MV-4-11 (cell line): Measurements from ENCODE around the gene ATF4.

Experiments used
- DNase-seq: peaks from one replicate; lab custom pipeline; 2025; lab: John Stamatoyannopoulos, UW

Gene ATF4

GRCh38 chr22:39558950-39559349 is 38.6 kb downstream of the ATF4 start:
- DNase-seq = no peak

GRCh38 chr22:39559456-39560105 is 39.2 kb downstream of the ATF4 start:
- no peak for DNase-seq

DNA sequence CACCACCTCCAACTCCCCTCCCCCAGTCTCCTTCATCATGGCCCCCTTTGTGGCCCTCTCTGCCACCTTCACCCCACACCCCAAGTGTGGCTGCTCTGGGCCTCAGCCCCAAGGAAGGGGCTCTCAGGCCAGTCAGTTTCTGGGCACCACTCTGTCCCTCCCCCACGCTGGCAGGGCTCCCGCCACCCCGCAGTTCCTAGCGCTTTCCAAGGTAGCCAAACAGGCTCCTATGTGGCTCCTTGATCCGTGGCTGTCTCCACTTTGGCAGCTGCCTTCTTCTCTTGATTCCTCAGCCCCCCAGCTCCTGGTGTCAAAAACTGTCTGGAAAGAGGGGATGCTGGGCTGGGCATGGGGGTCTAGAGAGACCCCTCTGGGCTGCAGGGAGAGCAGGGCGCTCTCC is 39.8 kb downstream of the ATF4 start:
- no peak for DNase-seq

- DNase-seq = no peak
These were observed 42.6 kb downstream of the ATF4 start for GRCh38 chr22:39562839-39563489.

DNA sequence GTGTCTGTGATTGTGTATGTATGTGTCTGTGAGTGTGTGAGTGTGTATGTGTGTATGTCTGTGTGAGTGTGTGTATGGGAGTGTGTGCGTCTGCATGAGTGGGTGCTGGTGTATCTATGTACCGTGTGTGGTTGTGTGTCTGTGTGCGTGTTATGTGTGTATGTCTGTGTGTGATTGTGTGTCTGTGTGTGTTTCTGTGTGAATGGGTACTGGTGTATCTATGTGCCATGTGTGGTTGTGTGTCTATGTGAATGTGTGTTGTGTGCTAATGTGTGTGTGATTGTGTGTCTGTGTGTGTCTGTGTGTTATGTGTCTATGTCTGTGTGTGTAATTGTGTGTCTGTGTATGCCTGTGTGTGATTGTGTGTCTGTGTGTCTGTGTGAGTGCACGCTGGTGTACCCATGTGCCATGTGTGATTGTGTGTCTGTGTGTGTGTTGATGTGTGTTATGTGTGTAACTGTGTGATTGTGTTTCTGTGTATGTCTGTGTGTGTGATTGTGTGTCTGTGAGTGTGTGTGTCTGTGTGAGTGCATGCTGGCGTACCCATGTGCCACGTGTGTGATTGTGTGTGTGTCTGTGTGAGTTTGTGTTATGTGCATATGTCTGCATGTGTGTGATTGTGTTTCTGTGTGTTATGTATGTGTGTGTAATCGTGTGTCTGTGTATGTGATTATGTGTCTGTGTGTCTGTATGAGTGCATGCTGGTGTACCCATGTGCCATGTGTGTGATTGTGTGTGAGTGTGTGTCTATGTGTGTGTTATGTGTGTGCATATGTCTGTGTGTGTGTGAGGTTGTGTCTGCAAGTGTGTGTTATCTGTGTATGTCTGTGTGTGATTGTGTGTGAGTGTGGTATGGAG is 43.4 kb downstream of the ATF4 start:
- DNase-seq = no peak

DNA sequence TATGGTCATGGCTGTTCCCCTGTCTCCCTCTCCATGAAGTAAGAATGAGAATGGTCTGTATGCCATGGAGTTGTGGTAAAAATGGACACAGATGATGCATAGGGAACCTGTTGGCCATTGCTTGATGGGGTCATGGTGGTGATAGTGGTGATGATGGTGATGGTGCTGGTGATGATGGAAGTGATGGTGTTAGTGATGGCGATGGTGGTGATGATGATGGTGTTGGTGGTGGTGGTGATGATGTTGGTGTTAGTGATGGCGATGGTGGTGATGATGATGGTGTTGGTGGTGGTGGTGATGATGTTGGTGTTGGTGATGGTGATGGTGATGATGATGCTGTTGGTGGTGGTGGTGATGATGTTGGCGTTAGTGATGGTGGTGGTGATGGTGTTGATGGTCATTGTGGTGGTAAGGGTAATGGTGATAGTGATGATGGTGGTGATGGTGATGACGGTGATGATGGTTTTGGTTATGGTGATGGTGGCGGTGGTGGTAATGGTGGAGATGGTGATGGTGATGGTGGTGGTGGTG is 45.1 kb downstream of the ATF4 start:
- DNase-seq = no peak

DNA sequence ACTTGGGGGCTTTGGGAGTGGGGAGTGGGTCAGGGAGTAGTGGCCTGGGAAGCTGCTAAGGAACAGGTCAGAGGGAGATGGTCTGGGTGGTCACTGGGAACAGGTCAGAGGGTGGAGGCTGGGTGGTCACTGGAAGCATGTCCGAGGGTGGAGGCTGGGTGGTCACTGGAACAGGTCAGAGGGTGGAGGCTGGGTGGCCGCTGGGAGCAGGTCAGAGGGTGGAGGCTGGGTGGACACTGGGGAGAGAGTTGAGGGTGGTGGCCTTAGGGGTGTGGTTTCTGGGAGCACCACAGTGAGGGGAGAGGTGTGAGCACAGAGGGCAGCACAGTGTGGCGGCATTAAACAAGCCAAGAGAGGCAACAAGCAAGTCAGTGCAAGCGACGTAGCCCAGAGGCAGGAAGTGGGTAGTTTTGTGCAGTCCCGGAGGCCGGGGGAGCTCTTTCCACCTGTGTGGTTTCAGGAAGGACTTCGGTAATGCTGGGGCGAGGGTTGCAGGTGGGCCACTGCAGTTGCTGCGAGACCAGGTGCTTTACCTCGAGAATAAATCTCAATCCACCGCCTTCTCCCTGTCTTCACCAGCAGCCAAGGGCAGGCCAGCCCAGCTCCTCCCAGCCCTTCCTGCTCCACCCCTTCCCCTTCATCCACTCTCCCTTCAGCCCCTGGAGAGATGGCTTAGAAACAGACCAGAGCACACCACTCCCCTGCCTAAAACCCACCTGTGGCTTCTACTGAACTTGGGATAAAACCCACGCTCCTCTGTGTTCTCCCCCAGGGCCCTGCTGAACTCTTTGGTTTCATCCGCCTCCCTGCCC is 47.0 kb downstream of the ATF4 start:
- DNase-seq = no peak

GRCh38 chr22:39568278-39568981 is 48.1 kb downstream of the ATF4 start:
- DNase-seq = no peak

DNA sequence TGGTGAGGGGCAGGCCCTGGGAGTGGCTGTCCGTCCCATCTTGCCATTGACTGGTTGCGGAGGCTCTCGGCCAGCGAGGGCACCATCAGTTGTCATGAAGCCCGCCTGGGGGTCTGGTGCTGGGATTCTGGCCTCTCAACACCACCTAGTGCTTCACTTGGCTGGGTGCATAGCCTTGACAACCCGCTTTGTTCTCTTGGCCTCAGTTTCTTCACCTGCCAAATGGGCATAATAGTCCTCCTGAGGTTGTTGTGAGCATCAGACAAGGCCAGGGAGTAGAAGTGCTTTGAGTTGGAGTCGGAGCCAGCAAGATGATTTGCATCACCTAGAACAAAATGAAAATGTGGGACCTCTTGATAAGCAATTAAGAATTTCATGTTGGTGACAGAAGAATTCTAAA is 48.7 kb downstream of the ATF4 start:
- DNase-seq = no peak

DNA sequence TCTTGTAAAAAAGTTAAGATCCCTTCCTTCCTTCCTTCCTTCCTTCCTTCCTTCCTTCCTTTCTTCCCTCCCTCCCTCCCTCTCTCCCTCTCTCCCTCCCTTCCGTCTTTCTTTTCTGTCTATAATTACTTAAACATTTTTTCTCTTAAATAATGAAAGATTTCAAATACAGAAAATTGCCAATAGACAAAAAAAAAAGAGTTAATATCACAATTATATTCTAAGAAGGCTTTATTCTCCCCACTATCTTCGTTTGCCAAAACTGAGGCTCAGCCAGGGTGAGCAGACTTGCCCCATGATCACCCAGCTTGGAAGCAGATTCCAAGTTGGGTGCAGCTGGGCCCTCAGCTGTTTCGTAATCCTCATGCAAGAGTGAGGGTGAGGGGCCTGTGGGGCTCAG is 49.9 kb downstream of the ATF4 start:
- no peak for DNase-seq

- DNase-seq = no peak
These were observed 50.3 kb downstream of the ATF4 start, which contains the start of gene CACNA1I for GRCh38 chr22:39570665-39571064. TSS of gene CACNA1I (plus strand) at chr22:39570753. CDS start at chr22:39570753, 0 bp downstream.

- no peak for DNase-seq
These were observed 51.2 kb downstream of the ATF4 start for GRCh38 chr22:39571538-39571937.
